GM12878 (cell line): ENCODE data around the gene PIERCE2.

Source experiments
- CREB1 ChIP-seq: IDR thresholded peaks from 2 replicates; pipeline ENCODE4 v1.6.1; 2012; ENCODE audit warnings: low read depth, mild to moderate bottlenecking, inconsistent platforms
- CTCF ChIP-seq, 3 experiments: IDR thresholded peaks in 2 of 3; conservative IDR thresholded peaks in 1 of 3; 2 replicates each; pipeline ENCODE4 v1.5.1; 2011; ENCODE audit warnings: low read depth in 3 of 3, low read length in 3 of 3, mild to moderate bottlenecking in 3 of 3, control low read depth in 2 of 3, moderate library complexity in 2 of 3, inconsistent platforms in 1 of 3, mixed read lengths in 1 of 3; ENCODE audit not compliant: control insufficient read depth in 2 of 3, insufficient read depth in 1 of 3; ENCODE audit errors: extremely low read depth in 1 of 3
- POLR2AphosphoS2 ChIP-seq: IDR thresholded peaks from 2 replicates; pipeline ENCODE4 v1.6.1; 2011; ENCODE audit warnings: low read depth, mild to moderate bottlenecking, low read length, improper control_type of control experiment, moderate library complexity
- POLR2AphosphoS5 ChIP-seq: IDR thresholded peaks from 2 replicates; pipeline ENCODE4 v1.6.1; 2011; ENCODE audit warnings: mild to moderate bottlenecking, low read length, inconsistent platforms
- SIN3A ChIP-seq: IDR thresholded peaks from 2 replicates; pipeline ENCODE4 v1.6.1; 2012; ENCODE audit warnings: low read depth, low read length, improper control_type of control experiment
- TBL1XR1 ChIP-seq: IDR thresholded peaks from 2 replicates; pipeline ENCODE4 v1.6.1; 2012; ENCODE audit warnings: low read depth, low read length, improper control_type of control experiment
- TCF3 ChIP-seq: IDR thresholded peaks from 2 replicates; pipeline ENCODE4 v1.6.1; 2012; ENCODE audit warnings: low read depth, mild to moderate bottlenecking, low read length, borderline replicate concordance; ENCODE audit not compliant: insufficient read depth

- TF ChIP-seq CTCF (IDR thresholded peaks at IDR 0.05 in 2 of 3, conservative IDR thresholded peaks at IDR 0.05 in 1 of 3; ENCODE audit: control insufficient read depth in 2 of 3, extremely low read depth in 1 of 3, insufficient read depth in 1 of 3, low read depth in 3 of 3, low read length in 3 of 3): no peak
- no peak for TF ChIP-seq TBL1XR1
- no peak for TF ChIP-seq POLR2AphosphoS2
- TF ChIP-seq POLR2AphosphoS5: no peak
- no peak for TF ChIP-seq SIN3A
- no peak for TF ChIP-seq TCF3
- peak; percentile 53; the same call in 1 of the 2 replicates for TF ChIP-seq CREB1
These were observed 740 bp upstream of the PIERCE2 start for GRCh38 chr15:55407498-55408011.
